ENCODE data around the gene LRRC1. TPM values are rescaled to one million over a fixed set of nuclear protein-coding genes. Genes with fewer than 3 reads are reported as not detected.

The LRRC1 gene
- total and polyA plus RNA-seq, 2 of the 13 experiments (the other 11 are each of a cell fraction or from before 2014, with no cell fraction given), result 15.6 to 27.7 TPM

GRCh38 chr6:53924277-53924676 is 129.5 kb downstream of the LRRC1 start:
- Histone ChIP-seq H3K36me3 (replicated peaks in 1 of 2; ENCODE audit: control insufficient read depth in 1 of 2, insufficient read depth in 2 of 2, low read length in 2 of 2) (peaks cover 6 to 27% of the 10 kb centered on the region in 2 experiments; a peak in 4 of 5 replicates), H3K4me2 (ENCODE audit: low read depth, low read length) (no peak overlapping the region), H3K4me1 (ENCODE audit: insufficient read depth, low read length) (peaks cover 6% of the 10 kb centered on the region; the same call in 1 of the 2 replicates), H3K9ac (ENCODE audit: insufficient read depth, low read depth, low read length) (no peak overlapping the region), H4K20me1 (ENCODE audit: insufficient read depth, low read length) (no peaks in the 10 kb centered on the region), H3K79me2 (ENCODE audit: insufficient read depth, low read length) (no peaks in the 10 kb centered on the region), H3K27me3 (ENCODE audit: control insufficient read depth in 1 of 2, insufficient read depth in 2 of 2, low read length in 2 of 2) (no peaks in the 10 kb centered on the region), H3K9me3 (ENCODE audit: low read length) (no peaks in the 10 kb centered on the region), H2AFZ (ENCODE audit: low read length) (no peak overlapping the region), H3K4me3 (replicated peaks in 1 of 3; ENCODE audit: insufficient read depth in 1 of 3, low read depth in 2 of 3, low read length in 3 of 3) (no peak overlapping the region), H3K27ac (ENCODE audit: extremely low read length, insufficient read depth, low read length) (no peak overlapping the region)
- BruUV-seq (replicated peaks), result no TSS peak
- in situ Hi-C loops (cut with HindIII; ENCODE audit: extremely low pct_ligation_motif_present, low pct_unique_long_range_greater_than_20kb) (no loop called here), intact Hi-C loops (cut with micrococcal nuclease; ENCODE audit: unreplicated experiment) (no loop called here)
- no peak for DNase-seq (ENCODE audit: low spot score)
- ChIA-PET POLR2A (no interaction called here), CTCF (ENCODE audit: low intra/inter-chr PET ratio, low total read pairs) (no interaction called here)
- no peak for FAIRE-seq
- 96% methylated on average over 3 of the region's 3 CpGs for WGBS (ENCODE audit: low lambda C conversion rate)
- no peak for TF ChIP-seq ZNF224 (CRISPR knock-in tag; IDR thresholded peaks at IDR 0.05)
- TF ChIP-seq MBD4 (IDR thresholded peaks at IDR 0.05; ENCODE audit: borderline replicate concordance, low read length), result no peak
- no peak for TF ChIP-seq FOXC1 (CRISPR knock-in tag; IDR thresholded peaks at IDR 0.05; ENCODE audit: borderline replicate concordance)
- TF ChIP-seq, protein P1, sequence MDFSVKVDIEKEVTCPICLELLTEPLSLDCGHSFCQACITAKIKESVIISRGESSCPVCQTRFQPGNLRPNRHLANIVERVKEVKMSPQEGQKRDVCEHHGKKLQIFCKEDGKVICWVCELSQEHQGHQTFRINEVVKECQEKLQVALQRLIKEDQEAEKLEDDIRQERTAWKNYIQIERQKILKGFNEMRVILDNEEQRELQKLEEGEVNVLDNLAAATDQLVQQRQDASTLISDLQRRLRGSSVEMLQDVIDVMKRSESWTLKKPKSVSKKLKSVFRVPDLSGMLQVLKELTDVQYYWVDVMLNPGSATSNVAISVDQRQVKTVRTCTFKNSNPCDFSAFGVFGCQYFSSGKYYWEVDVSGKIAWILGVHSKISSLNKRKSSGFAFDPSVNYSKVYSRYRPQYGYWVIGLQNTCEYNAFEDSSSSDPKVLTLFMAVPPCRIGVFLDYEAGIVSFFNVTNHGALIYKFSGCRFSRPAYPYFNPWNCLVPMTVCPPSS (IDR thresholded peaks at IDR 0.05), result no peak
- TF ChIP-seq, protein P2, sequence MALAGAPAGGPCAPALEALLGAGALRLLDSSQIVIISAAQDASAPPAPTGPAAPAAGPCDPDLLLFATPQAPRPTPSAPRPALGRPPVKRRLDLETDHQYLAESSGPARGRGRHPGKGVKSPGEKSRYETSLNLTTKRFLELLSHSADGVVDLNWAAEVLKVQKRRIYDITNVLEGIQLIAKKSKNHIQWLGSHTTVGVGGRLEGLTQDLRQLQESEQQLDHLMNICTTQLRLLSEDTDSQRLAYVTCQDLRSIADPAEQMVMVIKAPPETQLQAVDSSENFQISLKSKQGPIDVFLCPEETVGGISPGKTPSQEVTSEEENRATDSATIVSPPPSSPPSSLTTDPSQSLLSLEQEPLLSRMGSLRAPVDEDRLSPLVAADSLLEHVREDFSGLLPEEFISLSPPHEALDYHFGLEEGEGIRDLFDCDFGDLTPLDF (CRISPR knock-in tag; IDR thresholded peaks at IDR 0.05), result no peak
- no peak for ATAC-seq

GRCh38 chr6:53924821-53925422 is 130.1 kb downstream of the LRRC1 start:
- Histone ChIP-seq H3K79me2 (ENCODE audit: insufficient read depth, low read length) (no peaks in the 10 kb centered on the region), H3K9ac (ENCODE audit: insufficient read depth, low read depth, low read length) (no peak overlapping the region), H3K27me3 (ENCODE audit: control insufficient read depth in 1 of 2, insufficient read depth in 2 of 2, low read length in 2 of 2) (no peaks in the 10 kb centered on the region), H3K27ac (ENCODE audit: extremely low read length, insufficient read depth, low read length) (no peak overlapping the region), H3K4me3 (replicated peaks in 1 of 3; ENCODE audit: insufficient read depth in 1 of 3, low read depth in 2 of 3, low read length in 3 of 3) (no peak overlapping the region), H3K9me3 (ENCODE audit: low read length) (no peaks in the 10 kb centered on the region), H3K4me2 (ENCODE audit: low read depth, low read length) (no peak overlapping the region), H2AFZ (ENCODE audit: low read length) (no peak overlapping the region), H3K4me1 (ENCODE audit: insufficient read depth, low read length) (peaks cover 6% of the 10 kb centered on the region; the same call in 1 of the 2 replicates), H3K36me3 (replicated peaks in 1 of 2; ENCODE audit: control insufficient read depth in 1 of 2, insufficient read depth in 2 of 2, low read length in 2 of 2) (peaks cover 6 to 21% of the 10 kb centered on the region in 2 experiments; a peak in 4 of 5 replicates), H4K20me1 (ENCODE audit: insufficient read depth, low read length) (no peaks in the 10 kb centered on the region)
- no peak for FAIRE-seq
- no peak for TF ChIP-seq KLF6 (CRISPR knock-in tag; IDR thresholded peaks at IDR 0.05)
- no peak for TF ChIP-seq ZNF101 (CRISPR knock-in tag; IDR thresholded peaks at IDR 0.05; ENCODE audit: borderline replicate concordance, low read depth)
- in situ Hi-C loops (cut with HindIII; ENCODE audit: extremely low pct_ligation_motif_present, low pct_unique_long_range_greater_than_20kb), result no loop called here
- 94% methylated on average over 7 of the region's 7 CpGs for WGBS (ENCODE audit: low lambda C conversion rate)
- no TSS peak for BruUV-seq (replicated peaks)
- intact Hi-C loops (cut with micrococcal nuclease; ENCODE audit: unreplicated experiment), result no loop called here
- CTCF ChIA-PET (ENCODE audit: low intra/inter-chr PET ratio, low total read pairs), result no interaction called here
- DNase-seq (ENCODE audit: low spot score), result no peak
- no peak for ATAC-seq
- POLR2A ChIA-PET, result no interaction called here

All from HepG2 (cell line).